K562 (cell line): ENCODE results near the gene ANXA1. TPM values are rescaled to one million over a fixed set of nuclear protein-coding genes. Genes with fewer than 3 reads are reported as not detected.
A peak's percentile ranks its signal among the peaks of the same experiment; 100 is the strongest.

Source experiments
- BRD9 ChIP-seq: fragments of 450-650 bp; IDR thresholded peaks from 2 replicates; pipeline ENCODE4 v1.6.1; 2018; ENCODE audit warnings: low read depth; ENCODE audit not compliant: partially characterized antibody
- EZH2 ChIP-seq: IDR thresholded peaks from 2 replicates; pipeline ENCODE4 v1.6.1; 2012; ENCODE audit warnings: low read depth, mild to moderate bottlenecking, inconsistent platforms, low read length, borderline replicate concordance
- GATAD2A ChIP-seq: fragments of 450-650 bp; IDR thresholded peaks from 2 replicates; pipeline ENCODE4 v1.6.1; 2017
- PTTG1 ChIP-seq: fragments of 450-650 bp; IDR thresholded peaks from 2 replicates; pipeline ENCODE4 v1.6.1; 2016; ENCODE audit warnings: low read depth, mild to moderate bottlenecking, missing genetic modification characterization, missing compliant biosample characterization
- polyA plus RNA-seq, 8 experiments: library from polyadenylated mRNA; depleted of rRNA in 4 of 8; stranded (reverse) in 5 of 8; unstranded in 3 of 8; fragments of >200 nt; fragmentation: Nextera tagmentation in 2 of 8; fragmentation: Illumina TruSeq in 1 of 8; extraction: Ambion mirVana in 2 of 8; extraction: Trizol in 1 of 8; gene quantifications; 2 replicates each; pipeline versions ENCODE4 v1.2.1 to v1.2.3, GENCODE V29; 2011 to 2014; ENCODE audit warnings: inconsistent platforms in 1 of 8, missing spikeins in 1 of 8
- total RNA-seq, 7 experiments: library from RNA; depleted of rRNA in 6 of 7; stranded (reverse); fragments of >200 nt in 6 of 7; fragmentation: Illumina TruSeq in 2 of 7; extraction: Trizol in 2 of 7; gene quantifications; 2 replicates each; pipeline versions ENCODE4 v1.2.1 to v1.2.3, GENCODE V29; 2011 to 2021; ENCODE audit warnings: low replicate concordance in 1 of 7
- TF ChIP-seq, protein P1 (sequence below): sonication (generic); formaldehyde crosslinking; IDR thresholded peaks from 2 replicates; pipeline ENCODE4 v1.8.0; 2023; ENCODE audit warnings: mild to moderate bottlenecking, missing genetic modification reagents
- TF ChIP-seq, protein P2 (sequence below): fragments of 250-450 bp; sonication (Bioruptor Pico); IDR thresholded peaks from 2 replicates; pipeline ENCODE4 v1.8.0; 2022; ENCODE audit warnings: inconsistent platforms
- TF ChIP-seq, protein P3 (sequence below), 3 experiments: fragments of 200-800 bp in 1 of 3; fragments of 250-450 bp in 1 of 3; fragments of 450-650 bp in 1 of 3; sonication (Bioruptor Pico) in 1 of 3; sonication (Bioruptor generic) in 1 of 3; formaldehyde crosslinking in 1 of 3; IDR thresholded peaks; 2 replicates each; pipeline versions ENCODE4 v1.6.1 to v1.8.0; 2016 to 2022; ENCODE audit warnings: mild to moderate bottlenecking in 2 of 3, missing genetic modification characterization in 2 of 3, missing compliant biosample characterization in 1 of 3, moderate library complexity in 1 of 3
- TF ChIP-seq, protein P4 (sequence below), 2 experiments: fragments of 450-650 bp in 1 of 2; sonication (generic) in 1 of 2; formaldehyde crosslinking in 1 of 2; IDR thresholded peaks in 1 of 2; conservative IDR thresholded peaks in 1 of 2; 2 replicates each; pipeline versions ENCODE4 v1.6.1 to v1.8.1; 2016 to 2023; ENCODE audit warnings: mild to moderate bottlenecking in 2 of 2, moderate library complexity in 2 of 2, inconsistent platforms in 1 of 2, missing genetic modification reagents in 1 of 2
- TF ChIP-seq, protein P5 (sequence below): sonication (generic); formaldehyde crosslinking; IDR thresholded peaks from 2 replicates; pipeline ENCODE4 v1.8.0; 2022; ENCODE audit warnings: mild to moderate bottlenecking, missing genetic modification reagents, borderline replicate concordance
- TF ChIP-seq, protein P6 (sequence below): fragments of 200-800 bp; sonication (Bioruptor generic); IDR thresholded peaks from 2 replicates; pipeline ENCODE4 v1.6.1; 2017; ENCODE audit warnings: missing genetic modification characterization, missing compliant biosample characterization

ANXA1 gene
- total and polyA plus RNA-seq, 9 of the 15 experiments (the other 6 are each of a cell fraction or from before 2014, with no cell fraction given): 406 to 1,298 (median 620) TPM

DNA sequence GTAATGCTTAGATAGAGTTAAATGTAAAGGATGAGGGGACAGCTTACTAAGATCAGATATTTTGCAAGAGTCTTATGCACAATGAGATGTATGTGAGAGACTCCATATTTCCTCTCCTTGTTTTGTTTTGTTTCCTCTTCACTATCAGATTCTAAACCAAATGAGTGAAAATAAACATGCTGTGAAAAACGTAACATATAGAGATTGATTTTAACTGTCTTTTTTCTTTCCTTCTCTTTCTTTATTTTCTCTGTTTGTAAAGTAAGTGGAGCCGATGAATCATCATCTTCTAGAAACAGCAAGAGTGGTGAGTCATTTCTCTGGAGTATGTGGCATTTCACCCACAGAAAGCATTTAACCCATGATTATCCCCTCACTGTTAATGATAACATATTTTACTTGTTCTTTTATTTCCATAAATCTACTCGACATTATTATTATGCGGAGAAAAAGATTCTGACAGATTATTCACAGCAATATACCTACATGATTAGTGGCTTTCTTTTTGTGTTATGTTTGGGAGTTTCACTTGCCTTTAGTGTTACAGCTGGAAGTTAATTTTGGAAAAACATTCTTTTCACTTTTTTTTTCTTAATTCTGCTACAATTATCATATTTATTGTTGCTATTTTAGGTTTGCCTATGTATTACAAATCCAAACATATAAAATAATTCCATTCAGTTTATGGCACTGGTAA, 2.1 kb upstream of the ANXA1 start (continued):
- TF ChIP-seq, protein P1, sequence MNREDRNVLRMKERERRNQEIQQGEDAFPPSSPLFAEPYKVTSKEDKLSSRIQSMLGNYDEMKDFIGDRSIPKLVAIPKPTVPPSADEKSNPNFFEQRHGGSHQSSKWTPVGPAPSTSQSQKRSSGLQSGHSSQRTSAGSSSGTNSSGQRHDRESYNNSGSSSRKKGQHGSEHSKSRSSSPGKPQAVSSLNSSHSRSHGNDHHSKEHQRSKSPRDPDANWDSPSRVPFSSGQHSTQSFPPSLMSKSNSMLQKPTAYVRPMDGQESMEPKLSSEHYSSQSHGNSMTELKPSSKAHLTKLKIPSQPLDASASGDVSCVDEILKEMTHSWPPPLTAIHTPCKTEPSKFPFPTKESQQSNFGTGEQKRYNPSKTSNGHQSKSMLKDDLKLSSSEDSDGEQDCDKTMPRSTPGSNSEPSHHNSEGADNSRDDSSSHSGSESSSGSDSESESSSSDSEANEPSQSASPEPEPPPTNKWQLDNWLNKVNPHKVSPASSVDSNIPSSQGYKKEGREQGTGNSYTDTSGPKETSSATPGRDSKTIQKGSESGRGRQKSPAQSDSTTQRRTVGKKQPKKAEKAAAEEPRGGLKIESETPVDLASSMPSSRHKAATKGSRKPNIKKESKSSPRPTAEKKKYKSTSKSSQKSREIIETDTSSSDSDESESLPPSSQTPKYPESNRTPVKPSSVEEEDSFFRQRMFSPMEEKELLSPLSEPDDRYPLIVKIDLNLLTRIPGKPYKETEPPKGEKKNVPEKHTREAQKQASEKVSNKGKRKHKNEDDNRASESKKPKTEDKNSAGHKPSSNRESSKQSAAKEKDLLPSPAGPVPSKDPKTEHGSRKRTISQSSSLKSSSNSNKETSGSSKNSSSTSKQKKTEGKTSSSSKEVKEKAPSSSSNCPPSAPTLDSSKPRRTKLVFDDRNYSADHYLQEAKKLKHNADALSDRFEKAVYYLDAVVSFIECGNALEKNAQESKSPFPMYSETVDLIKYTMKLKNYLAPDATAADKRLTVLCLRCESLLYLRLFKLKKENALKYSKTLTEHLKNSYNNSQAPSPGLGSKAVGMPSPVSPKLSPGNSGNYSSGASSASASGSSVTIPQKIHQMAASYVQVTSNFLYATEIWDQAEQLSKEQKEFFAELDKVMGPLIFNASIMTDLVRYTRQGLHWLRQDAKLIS (CRISPR knock-in tag): 0 out of 2 replicates have a peak, but pooled peaks have one; percentile 53
- TF ChIP-seq, protein P2, sequence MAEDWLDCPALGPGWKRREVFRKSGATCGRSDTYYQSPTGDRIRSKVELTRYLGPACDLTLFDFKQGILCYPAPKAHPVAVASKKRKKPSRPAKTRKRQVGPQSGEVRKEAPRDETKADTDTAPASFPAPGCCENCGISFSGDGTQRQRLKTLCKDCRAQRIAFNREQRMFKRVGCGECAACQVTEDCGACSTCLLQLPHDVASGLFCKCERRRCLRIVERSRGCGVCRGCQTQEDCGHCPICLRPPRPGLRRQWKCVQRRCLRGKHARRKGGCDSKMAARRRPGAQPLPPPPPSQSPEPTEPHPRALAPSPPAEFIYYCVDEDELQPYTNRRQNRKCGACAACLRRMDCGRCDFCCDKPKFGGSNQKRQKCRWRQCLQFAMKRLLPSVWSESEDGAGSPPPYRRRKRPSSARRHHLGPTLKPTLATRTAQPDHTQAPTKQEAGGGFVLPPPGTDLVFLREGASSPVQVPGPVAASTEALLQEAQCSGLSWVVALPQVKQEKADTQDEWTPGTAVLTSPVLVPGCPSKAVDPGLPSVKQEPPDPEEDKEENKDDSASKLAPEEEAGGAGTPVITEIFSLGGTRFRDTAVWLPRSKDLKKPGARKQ (CRISPR knock-in tag): no peak
- TF ChIP-seq, protein P3, sequence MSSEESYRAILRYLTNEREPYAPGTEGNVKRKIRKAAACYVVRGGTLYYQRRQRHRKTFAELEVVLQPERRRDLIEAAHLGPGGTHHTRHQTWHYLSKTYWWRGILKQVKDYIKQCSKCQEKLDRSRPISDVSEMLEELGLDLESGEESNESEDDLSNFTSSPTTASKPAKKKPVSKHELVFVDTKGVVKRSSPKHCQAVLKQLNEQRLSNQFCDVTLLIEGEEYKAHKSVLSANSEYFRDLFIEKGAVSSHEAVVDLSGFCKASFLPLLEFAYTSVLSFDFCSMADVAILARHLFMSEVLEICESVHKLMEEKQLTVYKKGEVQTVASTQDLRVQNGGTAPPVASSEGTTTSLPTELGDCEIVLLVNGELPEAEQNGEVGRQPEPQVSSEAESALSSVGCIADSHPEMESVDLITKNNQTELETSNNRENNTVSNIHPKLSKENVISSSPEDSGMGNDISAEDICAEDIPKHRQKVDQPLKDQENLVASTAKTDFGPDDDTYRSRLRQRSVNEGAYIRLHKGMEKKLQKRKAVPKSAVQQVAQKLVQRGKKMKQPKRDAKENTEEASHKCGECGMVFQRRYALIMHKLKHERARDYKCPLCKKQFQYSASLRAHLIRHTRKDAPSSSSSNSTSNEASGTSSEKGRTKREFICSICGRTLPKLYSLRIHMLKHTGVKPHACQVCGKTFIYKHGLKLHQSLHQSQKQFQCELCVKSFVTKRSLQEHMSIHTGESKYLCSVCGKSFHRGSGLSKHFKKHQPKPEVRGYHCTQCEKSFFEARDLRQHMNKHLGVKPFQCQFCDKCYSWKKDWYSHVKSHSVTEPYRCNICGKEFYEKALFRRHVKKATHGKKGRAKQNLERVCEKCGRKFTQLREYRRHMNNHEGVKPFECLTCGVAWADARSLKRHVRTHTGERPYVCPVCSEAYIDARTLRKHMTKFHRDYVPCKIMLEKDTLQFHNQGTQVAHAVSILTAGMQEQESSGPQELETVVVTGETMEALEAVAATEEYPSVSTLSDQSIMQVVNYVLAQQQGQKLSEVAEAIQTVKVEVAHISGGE (CRISPR knock-in tag; IDR thresholded peaks at IDR 0.05): 0 out of 6 replicates have a peak, but pooled peaks of 1 of the 3 experiments have one; percentile 29
- TF ChIP-seq BRD9: peak; percentile 86
- TF ChIP-seq, protein P4, sequence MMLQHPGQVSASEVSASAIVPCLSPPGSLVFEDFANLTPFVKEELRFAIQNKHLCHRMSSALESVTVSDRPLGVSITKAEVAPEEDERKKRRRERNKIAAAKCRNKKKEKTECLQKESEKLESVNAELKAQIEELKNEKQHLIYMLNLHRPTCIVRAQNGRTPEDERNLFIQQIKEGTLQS (IDR thresholded peaks at IDR 0.05): peak; percentile 99
- TF ChIP-seq, protein P4 (CRISPR knock-in tag; conservative IDR thresholded peaks at IDR 0.05): no peak
- TF ChIP-seq GATAD2A: no peak
- TF ChIP-seq, protein P5, sequence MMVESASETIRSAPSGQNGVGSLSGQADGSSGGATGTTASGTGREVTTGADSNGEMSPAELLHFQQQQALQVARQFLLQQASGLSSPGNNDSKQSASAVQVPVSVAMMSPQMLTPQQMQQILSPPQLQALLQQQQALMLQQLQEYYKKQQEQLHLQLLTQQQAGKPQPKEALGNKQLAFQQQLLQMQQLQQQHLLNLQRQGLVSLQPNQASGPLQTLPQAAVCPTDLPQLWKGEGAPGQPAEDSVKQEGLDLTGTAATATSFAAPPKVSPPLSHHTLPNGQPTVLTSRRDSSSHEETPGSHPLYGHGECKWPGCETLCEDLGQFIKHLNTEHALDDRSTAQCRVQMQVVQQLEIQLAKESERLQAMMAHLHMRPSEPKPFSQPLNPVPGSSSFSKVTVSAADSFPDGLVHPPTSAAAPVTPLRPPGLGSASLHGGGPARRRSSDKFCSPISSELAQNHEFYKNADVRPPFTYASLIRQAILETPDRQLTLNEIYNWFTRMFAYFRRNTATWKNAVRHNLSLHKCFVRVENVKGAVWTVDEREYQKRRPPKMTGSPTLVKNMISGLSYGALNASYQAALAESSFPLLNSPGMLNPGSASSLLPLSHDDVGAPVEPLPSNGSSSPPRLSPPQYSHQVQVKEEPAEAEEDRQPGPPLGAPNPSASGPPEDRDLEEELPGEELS (CRISPR knock-in tag): no peak
- TF ChIP-seq EZH2: no peak
- TF ChIP-seq, protein P6, sequence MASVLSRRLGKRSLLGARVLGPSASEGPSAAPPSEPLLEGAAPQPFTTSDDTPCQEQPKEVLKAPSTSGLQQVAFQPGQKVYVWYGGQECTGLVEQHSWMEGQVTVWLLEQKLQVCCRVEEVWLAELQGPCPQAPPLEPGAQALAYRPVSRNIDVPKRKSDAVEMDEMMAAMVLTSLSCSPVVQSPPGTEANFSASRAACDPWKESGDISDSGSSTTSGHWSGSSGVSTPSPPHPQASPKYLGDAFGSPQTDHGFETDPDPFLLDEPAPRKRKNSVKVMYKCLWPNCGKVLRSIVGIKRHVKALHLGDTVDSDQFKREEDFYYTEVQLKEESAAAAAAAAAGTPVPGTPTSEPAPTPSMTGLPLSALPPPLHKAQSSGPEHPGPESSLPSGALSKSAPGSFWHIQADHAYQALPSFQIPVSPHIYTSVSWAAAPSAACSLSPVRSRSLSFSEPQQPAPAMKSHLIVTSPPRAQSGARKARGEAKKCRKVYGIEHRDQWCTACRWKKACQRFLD (CRISPR knock-in tag): peak; percentile 28; the same call in 1 of the 2 replicates
- 0 out of 2 replicates have a peak, but pooled peaks have one; percentile 16 for TF ChIP-seq PTTG1 (tag)
